ENCODE data around the gene NEDD4L. TPM values are rescaled to one million over a fixed set of nuclear protein-coding genes. Genes with fewer than 3 reads are reported as not detected.

NEDD4L gene
- total and polyA plus RNA-seq, 2 donors (not counting 1 experiment from before 2014, with no cell fraction given): 10.3 to 25.7 TPM

- CTCF ChIA-PET: interaction anchor here (0.6 kb wide), 1 partner anchor 12 kb away, joined by 4 read pairs; no protein-coding TSS in a partner anchor
- H2AFZ ChIP-seq (ENCODE audit: insufficient read depth, low read depth, low read length, poor library complexity, severe bottlenecking): no peak overlapping the region
- Mint-ChIP-seq H3K27ac (no peak overlapping the region), H3K27me3 (no peaks in the 10 kb centered on the region), H3K4me3 (no peak overlapping the region), H3K9me3 (ENCODE audit: insufficient read depth) (no peaks in the 10 kb centered on the region), H3K4me1 (no peaks in the 10 kb centered on the region)
- 100% methylated on average over 1 of the region's 3 CpGs for WGBS (ENCODE audit: insufficient coverage)
- DNase-seq (no peak), ATAC-seq (ENCODE audit: low read depth) (no peak)
- no peaks in the 10 kb centered on the region for H3K27me3 ChIP-seq (replicated peaks in 1 of 4; ENCODE audit: control extremely low read depth in 1 of 4, control insufficient read depth in 3 of 4, insufficient read depth in 4 of 4, low read length in 3 of 4)
- no peak for TF ChIP-seq CTCF (IDR thresholded peaks at IDR 0.05)
- intact Hi-C loops (cut with micrococcal nuclease): no loop called here
- H4K20me1 ChIP-seq (ENCODE audit: control insufficient read depth, insufficient read depth, low read length, poor library complexity, severe bottlenecking): no peaks in the 10 kb centered on the region
- H3K4me3 ChIP-seq (ENCODE audit: control extremely low read depth in 1 of 5, extremely low read depth in 1 of 5, insufficient read depth in 1 of 5, low read depth in 2 of 5, low read length in 4 of 5): no peak overlapping the region
- H3K9me3 ChIP-seq (ENCODE audit: control extremely low read depth in 1 of 3, control insufficient read depth in 2 of 3, insufficient read depth in 1 of 3, low read length in 2 of 3): no peaks in the 10 kb centered on the region
- H3K4me1 ChIP-seq (ENCODE audit: control insufficient read depth in 2 of 2, insufficient read depth in 2 of 2, low read length in 2 of 2): no peaks in the 10 kb centered on the region
- no peak overlapping the region for H3K9ac ChIP-seq (ENCODE audit: low read length)
- H3K27ac ChIP-seq (ENCODE audit: low read length in 2 of 2): no peak overlapping the region
- H3K79me2 ChIP-seq (ENCODE audit: control insufficient read depth, insufficient read depth, low read length): no peaks in the 10 kb centered on the region
- POLR2A ChIA-PET: no interaction called here
- no peaks in the 10 kb centered on the region for H3K36me3 ChIP-seq (replicated peaks in 1 of 2; ENCODE audit: control extremely low read depth in 1 of 2, control insufficient read depth in 1 of 2, extremely low read depth in 1 of 2, insufficient read depth in 2 of 2, low read length in 1 of 2)
- no peak overlapping the region for H3K4me2 ChIP-seq (replicated peaks; ENCODE audit: low read depth, low read length, poor library complexity, severe bottlenecking)
Observed at GRCh38 chr18:58344080-58344670, 300.1 kb downstream of the NEDD4L start.

GRCh38 chr18:58344861-58345463 lies 300.9 kb downstream of the NEDD4L start:
- H2AFZ ChIP-seq (ENCODE audit: insufficient read depth, low read depth, low read length, poor library complexity, severe bottlenecking): no peak overlapping the region
- no peaks in the 10 kb centered on the region for H3K9me3 Mint-ChIP-seq (ENCODE audit: insufficient read depth)
- intact Hi-C loops (cut with micrococcal nuclease): no loop called here
- no peak overlapping the region for H3K9ac ChIP-seq (ENCODE audit: low read length)
- 100% methylated on average over 1 of the region's 8 CpGs for WGBS (ENCODE audit: insufficient coverage)
- H3K4me2 ChIP-seq (replicated peaks; ENCODE audit: low read depth, low read length, poor library complexity, severe bottlenecking): no peak overlapping the region
- TF ChIP-seq EZH2 (IDR thresholded peaks at IDR 0.05; ENCODE audit: borderline replicate concordance, insufficient read depth, low read depth, low read length, poor library complexity, severe bottlenecking) (no peak), CTCF (IDR thresholded peaks at IDR 0.05) (no peak)
- H3K27me3 Mint-ChIP-seq: no peaks in the 10 kb centered on the region
- ATAC-seq (ENCODE audit: low read depth) (no peak), DNase-seq (no peak)
- H3K36me3 ChIP-seq (replicated peaks in 1 of 2; ENCODE audit: control extremely low read depth in 1 of 2, control insufficient read depth in 1 of 2, extremely low read depth in 1 of 2, insufficient read depth in 2 of 2, low read length in 1 of 2): no peaks in the 10 kb centered on the region
- H3K27me3 ChIP-seq (replicated peaks in 1 of 4; ENCODE audit: control extremely low read depth in 1 of 4, control insufficient read depth in 3 of 4, insufficient read depth in 4 of 4, low read length in 3 of 4): no peaks in the 10 kb centered on the region
- H3K27ac ChIP-seq (ENCODE audit: low read length in 2 of 2): no peak overlapping the region
- CTCF ChIA-PET: interaction anchor here (0.6 to 0.7 kb wide), 2 partner anchors 8 to 11 kb away, joined by 3 to 4 read pairs; no protein-coding TSS in a partner anchor
- H3K4me3 Mint-ChIP-seq: no peak overlapping the region
- H3K79me2 ChIP-seq (ENCODE audit: control insufficient read depth, insufficient read depth, low read length): no peaks in the 10 kb centered on the region
- POLR2A ChIA-PET: no interaction called here
- H3K9me3 ChIP-seq (ENCODE audit: control extremely low read depth in 1 of 3, control insufficient read depth in 2 of 3, insufficient read depth in 1 of 3, low read length in 2 of 3): no peaks in the 10 kb centered on the region
- H4K20me1 ChIP-seq (ENCODE audit: control insufficient read depth, insufficient read depth, low read length, poor library complexity, severe bottlenecking): no peaks in the 10 kb centered on the region
- no peaks in the 10 kb centered on the region for H3K4me1 ChIP-seq (ENCODE audit: control insufficient read depth in 2 of 2, insufficient read depth in 2 of 2, low read length in 2 of 2)
- H3K4me3 ChIP-seq (ENCODE audit: control extremely low read depth in 1 of 5, extremely low read depth in 1 of 5, insufficient read depth in 1 of 5, low read depth in 2 of 5, low read length in 4 of 5): no peak overlapping the region
- H3K4me1 Mint-ChIP-seq: no peaks in the 10 kb centered on the region
- H3K27ac Mint-ChIP-seq: no peak overlapping the region

Measured in B cell (primary cell).